Transverse colon (tissue), 4 donors: Measurements from ENCODE around the gene BCKDK. TPM values are rescaled to one million over a fixed set of nuclear protein-coding genes. Genes with fewer than 3 reads are reported as not detected.

ENCODE experiments used
- DNase-seq: peaks from one replicate; pipeline ENCODE4 v3.0.0-alpha.2; 2019
- H3K27ac ChIP-seq, 4 donors: fragments of 200-600 bp; sonication (generic); 2 replicates each; pipeline ENCODE4 v1.5.1; 2016 to 2018; ENCODE audit warnings: inconsistent platforms in 4 of 4
- H3K27me3 ChIP-seq: fragments of 200-600 bp; sonication (generic); 2 replicates; pipeline ENCODE4 v1.5.1; 2017; ENCODE audit warnings: inconsistent platforms
- H3K36me3 ChIP-seq, 4 donors: fragments of 200-600 bp; sonication (generic); 2 replicates each; pipeline ENCODE4 v1.5.1; 2017 to 2019; ENCODE audit warnings: inconsistent platforms in 4 of 4
- H3K4me1 ChIP-seq, 4 donors: fragments of 200-600 bp; sonication (generic); 2 replicates each; pipeline ENCODE4 v1.5.1; 2017 to 2020; ENCODE audit warnings: inconsistent platforms in 4 of 4
- H3K4me3 ChIP-seq, 4 donors: fragments of 200-600 bp; sonication (generic); 1 replicate in 1 of 4; 2 replicates in 3 of 4; pipeline versions ENCODE4 v1.5.1 to v1.6.1; 2017 to 2019; ENCODE audit warnings: inconsistent platforms in 4 of 4
- H3K9me3 ChIP-seq, 2 donors: fragments of 200-600 bp; sonication (generic); 2 replicates each; pipeline ENCODE4 v1.5.1; 2017 to 2019; ENCODE audit warnings: inconsistent platforms in 2 of 2
- CTCF ChIP-seq, 5 experiments: fragments of 200-600 bp in 3 of 5; fragments of 450-650 bp in 2 of 5; sonication (generic) in 3 of 5; IDR thresholded peaks; 1 replicate in 2 of 5; 2 replicates in 3 of 5; pipeline ENCODE4 v1.5.1; 2016 to 2017; ENCODE audit warnings: antibody characterized with exemption in 5 of 5, inconsistent platforms in 3 of 5, mild to moderate bottlenecking in 2 of 5, moderate library complexity in 1 of 5
- EP300 ChIP-seq: sonication (generic); formaldehyde crosslinking; IDR thresholded peaks from one replicate; pipeline ENCODE4 v1.6.1; 2017; ENCODE audit warnings: antibody characterized with exemption, low read depth
- POLR2A ChIP-seq: fragments of 450-650 bp; IDR thresholded peaks from one replicate; pipeline ENCODE4 v1.6.1; 2016; ENCODE audit warnings: antibody characterized with exemption, mild to moderate bottlenecking, moderate library complexity
- POLR2AphosphoS5 ChIP-seq, 3 donors: sonication (generic); formaldehyde crosslinking; IDR thresholded peaks; one replicate each; pipeline ENCODE4 v1.6.1; 2016; ENCODE audit warnings: antibody characterized with exemption in 3 of 3
- WGBS, 2 donors: methylation state at CpG; one replicate each; pipeline ENCODE4 v1.1.5; 2018; ENCODE audit warnings: low coverage in 1 of 2; 5-methylcytosine and 5-hydroxymethylcytosine counted together
- in situ Hi-C, 4 donors: fragments of 200-750 bp; cut with MboI; loops; one replicate each; pipeline versions ENCODE4 v1.15.0 to v1.15.1; 2017; ENCODE audit warnings: low sequenced_read_pairs in 3 of 4, low pct_ligation_motif_present in 1 of 4, low pct_unique_long_range_greater_than_20kb in 1 of 4
- intact Hi-C: fragments of 100-400 bp; cut with DNase I; formaldehyde crosslinking; loops from one replicate; pipeline ENCODE4 v1.15.1; 2023; ENCODE audit warnings: low total_unique reads
- total RNA-seq, 4 donors: library from RNA; depleted of rRNA; stranded (reverse); fragments of >200 nt; gene quantifications; one replicate each; pipeline ENCODE4 v1.1.0, GENCODE V29; 2016

The BCKDK gene
- total RNA-seq, 4 donors from 2014 or later, result 46.8 to 56.5 (median 51.3) TPM

- intact Hi-C loops (no loop called here), in situ Hi-C loops (no loop called here)
- Histone ChIP-seq H3K27ac (no peak overlapping the region), H3K9me3 (no peaks in the 10 kb centered on the region), H3K4me3 (no peak overlapping the region), H3K4me1 (no peaks in the 10 kb centered on the region), H3K36me3 (no peaks in the 10 kb centered on the region), H3K27me3 (no peaks in the 10 kb centered on the region)
- no peak for TF ChIP-seq POLR2AphosphoS5 (IDR thresholded peaks at IDR 0.05)
- no peak for TF ChIP-seq CTCF (IDR thresholded peaks at IDR 0.05)
- no peak for TF ChIP-seq POLR2A
- no peak for TF ChIP-seq EP300
- no peak for DNase-seq
- 92 to 100% methylated on average over 3 to 5 of the region's 8 CpGs for WGBS, 2 donors
Measured at GRCh38 chr16:31087481-31087880, 20.7 kb upstream of the BCKDK start.

- in situ Hi-C loops (no loop called here), intact Hi-C loops (no loop called here)
- Histone ChIP-seq H3K27me3 (no peaks in the 10 kb centered on the region), H3K36me3 (no peaks in the 10 kb centered on the region), H3K4me1 (peaks cover 0 to 2% (median 1%) of the 10 kb centered on the region in 4 donors), H3K9me3 (no peaks in the 10 kb centered on the region), H3K27ac (no peak overlapping the region), H3K4me3 (no peak overlapping the region)
- WGBS, 2 donors, result 20 to 86% methylated on average over 1 to 5 of the region's 5 CpGs
- DNase-seq, result no peak
- TF ChIP-seq POLR2A, result no peak
- TF ChIP-seq POLR2AphosphoS5 (IDR thresholded peaks at IDR 0.05), result no peak
Measured at GRCh38 chr16:31087971-31088370, 20.2 kb upstream of the BCKDK start.

GRCh38 chr16:31088459-31089183 lies 19.6 kb upstream of the BCKDK start, which contains the start of gene PRSS53:
Gene PRSS53 (minus strand): TSS chr16:31088943. CDS start chr16:31088809, 134 bp downstream.
- 76 to 78% methylated on average over 2 to 15 of the region's 15 CpGs for WGBS, 2 donors
- Histone ChIP-seq H3K27ac (no peak within 1 kb of the TSS), H3K9me3 (no peaks in the 10 kb centered on the region), H3K36me3 (no peaks in the 10 kb centered on the region), H3K4me1 (peaks cover 5 to 8% (median 6%) of the 10 kb centered on the region in 4 donors), H3K27me3 (no peaks in the 10 kb centered on the region), H3K4me3 (no peak within 1 kb of the TSS)
- intact Hi-C loops, result no loop called here
- in situ Hi-C loops, result no loop called here
- no peak for DNase-seq
- TF ChIP-seq POLR2A, result no peak
- no peak for TF ChIP-seq POLR2AphosphoS5 (IDR thresholded peaks at IDR 0.05)
- TF ChIP-seq EP300, result no peak
- TF ChIP-seq CTCF (IDR thresholded peaks at IDR 0.05), result no peak

GRCh38 chr16:31089199-31089598 lies 19.0 kb upstream of the BCKDK start:
- WGBS, 2 donors, result 95% methylated on average over 4 of the region's 8 CpGs; no CpG with 5 or more reads in 1 of the 2 donors
- Histone ChIP-seq H3K4me1 (peaks cover 6 to 12% (median 11%) of the 10 kb centered on the region in 4 donors), H3K27me3 (no peaks in the 10 kb centered on the region), H3K27ac (no peak overlapping the region), H3K4me3 (no peak overlapping the region), H3K36me3 (no peaks in the 10 kb centered on the region), H3K9me3 (no peaks in the 10 kb centered on the region)
- no peak for DNase-seq
- in situ Hi-C loops, result no loop called here
- intact Hi-C loops, result no loop called here
- TF ChIP-seq POLR2A, result no peak
- TF ChIP-seq CTCF (IDR thresholded peaks at IDR 0.05), result no peak
- TF ChIP-seq EP300, result no peak
- TF ChIP-seq POLR2AphosphoS5 (IDR thresholded peaks at IDR 0.05), result no peak
